Effector memory CD4-positive, alpha-beta T cell (primary cell): ENCODE measurements around the gene PIN1.

Source experiments
- DNase-seq, 3 donors: peaks; one replicate each; pipeline ENCODE4 v3.0.0-alpha.2; 2020
- H3K27ac ChIP-seq: 2 replicates; pipeline ENCODE4 v1.7.0; 2013; ENCODE audit warnings: mild to moderate bottlenecking, low read length, moderate library complexity; ENCODE audit not compliant: insufficient read depth, poor library complexity, severe bottlenecking
- H3K27me3 ChIP-seq: replicated peaks from 2 replicates; pipeline ENCODE4 v1.7.0; 2013; ENCODE audit warnings: mild to moderate bottlenecking, low read length; ENCODE audit not compliant: insufficient read depth, control insufficient read depth, poor library complexity, severe bottlenecking
- H3K36me3 ChIP-seq: 2 replicates; pipeline ENCODE4 v1.7.0; 2013; ENCODE audit warnings: mild to moderate bottlenecking, low read length, moderate library complexity; ENCODE audit not compliant: control insufficient read depth, insufficient read depth
- H3K4me1 ChIP-seq: 2 replicates; pipeline ENCODE4 v1.7.0; 2013; ENCODE audit warnings: low read length, mild to moderate bottlenecking; ENCODE audit not compliant: control insufficient read depth, insufficient read depth, poor library complexity, severe bottlenecking
- H3K4me3 ChIP-seq: 2 replicates; pipeline ENCODE4 v1.7.0; 2013; ENCODE audit warnings: low read length, low read depth, mild to moderate bottlenecking; ENCODE audit not compliant: insufficient read depth, poor library complexity, severe bottlenecking
- H3K9me3 ChIP-seq: 2 replicates; pipeline ENCODE4 v1.7.0; 2013; ENCODE audit warnings: mild to moderate bottlenecking, low read length, moderate library complexity; ENCODE audit not compliant: control insufficient read depth

The PIN1 gene

GRCh38 chr19:9883231-9883758 lies 48.2 kb downstream of the PIN1 start:
- H3K4me3 ChIP-seq = no peak overlapping the region
- H3K4me1 ChIP-seq = no peaks in the 10 kb centered on the region
- H3K27ac ChIP-seq = no peak overlapping the region
- H3K36me3 ChIP-seq = no peaks in the 10 kb centered on the region
- H3K9me3 ChIP-seq = no peaks in the 10 kb centered on the region
- DNase-seq = no peak
- no peaks in the 10 kb centered on the region for H3K27me3 ChIP-seq

DNA sequence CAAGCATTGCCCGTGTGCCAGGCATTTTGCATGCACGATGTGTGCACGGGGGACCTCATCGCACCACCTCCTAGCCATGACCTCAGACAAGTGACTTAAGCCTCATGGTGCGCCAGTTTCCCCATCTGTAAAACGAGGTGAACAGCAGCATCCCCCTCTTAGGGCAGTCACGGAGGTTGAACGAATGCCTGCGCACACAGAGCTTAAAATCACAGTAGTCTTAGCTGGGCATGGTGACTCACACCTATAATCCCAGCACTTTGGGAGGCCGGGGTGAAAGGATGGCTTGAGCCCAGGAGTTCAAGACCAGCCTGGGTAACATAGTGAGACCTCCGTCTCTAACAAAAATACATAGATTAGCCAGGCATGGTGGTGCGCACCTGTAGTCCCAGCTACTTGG lies 48.6 kb downstream of the PIN1 start:
- Histone ChIP-seq H3K9me3 (no peaks in the 10 kb centered on the region), H3K4me1 (no peaks in the 10 kb centered on the region), H3K36me3 (no peaks in the 10 kb centered on the region), H3K27me3 (no peaks in the 10 kb centered on the region), H3K4me3 (no peak overlapping the region), H3K27ac (no peak overlapping the region)
- no peak for DNase-seq

DNA sequence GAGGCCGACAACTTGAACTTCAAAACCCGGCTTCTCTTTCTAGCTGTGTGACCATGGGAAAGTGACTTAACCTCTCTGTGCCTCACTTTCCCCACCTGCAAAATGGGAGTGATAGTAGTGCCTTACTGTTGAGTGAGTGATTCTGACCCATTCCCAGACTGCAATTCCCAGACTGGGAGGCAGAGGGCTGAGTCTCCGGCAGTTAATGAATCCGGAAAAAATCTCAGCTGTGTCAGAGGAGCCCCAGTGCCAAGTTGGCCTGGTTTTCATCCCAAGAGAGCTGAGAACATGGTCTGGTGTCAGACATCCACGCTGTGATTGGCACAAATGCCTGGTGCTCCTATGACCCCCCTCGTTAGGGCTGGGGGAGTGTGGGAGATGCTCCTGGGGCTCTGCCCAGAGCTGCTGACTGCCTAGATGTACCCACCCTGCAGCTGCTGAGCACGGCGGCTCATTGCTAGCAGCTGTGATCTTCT lies 50.0 kb downstream of the PIN1 start:
- Histone ChIP-seq H3K9me3 (no peaks in the 10 kb centered on the region), H3K36me3 (no peaks in the 10 kb centered on the region), H3K4me1 (no peaks in the 10 kb centered on the region), H3K4me3 (no peak overlapping the region), H3K27ac (no peak overlapping the region), H3K27me3 (no peaks in the 10 kb centered on the region)
- no peak for DNase-seq

DNA sequence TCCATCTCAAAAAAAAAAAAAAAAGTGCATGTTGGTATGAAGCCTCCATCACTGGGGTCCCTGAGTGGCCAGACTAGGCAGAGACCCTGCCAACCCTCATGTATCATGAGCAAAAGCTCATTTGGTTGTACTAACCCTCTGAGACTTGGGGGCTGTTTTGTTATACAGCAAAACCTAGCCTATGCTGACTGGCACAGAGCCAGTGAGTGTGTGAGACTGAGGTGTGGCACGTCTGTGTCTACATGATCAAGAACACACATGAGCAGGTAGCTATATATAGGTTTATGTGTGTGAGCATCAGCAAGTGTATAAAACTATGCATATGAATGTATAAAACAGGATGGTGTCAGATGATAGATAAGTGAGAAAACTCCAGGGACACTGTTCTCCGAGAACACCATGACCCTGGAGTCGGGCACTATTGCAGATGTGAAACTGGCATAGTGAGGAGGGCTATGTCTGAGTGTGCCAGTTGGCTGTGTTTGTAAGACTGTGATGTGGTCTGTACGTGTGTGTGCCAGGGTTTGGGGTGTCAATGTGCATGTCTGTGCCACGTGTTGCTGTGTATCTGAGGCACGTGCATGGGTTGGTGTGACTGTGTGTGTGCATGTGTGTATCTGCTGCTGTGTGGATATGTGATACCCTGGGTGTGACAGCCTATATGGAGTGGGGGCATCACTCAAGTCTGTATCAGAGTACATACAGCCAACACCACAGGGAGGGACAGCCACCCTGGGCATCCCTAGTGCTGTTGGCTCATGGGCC lies 56.7 kb downstream of the PIN1 start:
- Histone ChIP-seq H3K4me1 (no peaks in the 10 kb centered on the region), H3K9me3 (no peaks in the 10 kb centered on the region), H3K27ac (no peak overlapping the region), H3K4me3 (no peak overlapping the region), H3K27me3 (no peaks in the 10 kb centered on the region), H3K36me3 (no peaks in the 10 kb centered on the region)
- DNase-seq = no peak
